ENCODE results near the gene TMPRSS7.
"Not testable (repeated sequence)": the region's sequence is repeated elsewhere in the genome, so short reads cannot be mapped to it uniquely, and the experiment has no call there.

Gene TMPRSS7

GRCh38 chr3:112013058-112013783 is 21.3 kb upstream of the TMPRSS7 start:
- peak; percentile 30 to 72 for DNase-seq

GRCh38 chr3:112013784-112014143 is 20.8 kb upstream of the TMPRSS7 start:
- DNase-seq, result no peak

- DNase-seq, result no peak
Measured at GRCh38 chr3:112017091-112017490, 17.4 kb upstream of the TMPRSS7 start.

- DNase-seq, result no peak
Measured at GRCh38 chr3:112018712-112019111, 15.8 kb upstream of the TMPRSS7 start.

- DNase-seq, result no peak
Measured at GRCh38 chr3:112019716-112020115, 14.8 kb upstream of the TMPRSS7 start.

- no peak for DNase-seq
Measured at GRCh38 chr3:112020674-112021085, 13.9 kb upstream of the TMPRSS7 start.

- no peak for DNase-seq
Measured at GRCh38 chr3:112027142-112027541, 7.4 kb upstream of the TMPRSS7 start.

GRCh38 chr3:112027826-112028225 is 6.7 kb upstream of the TMPRSS7 start:
- DNase-seq, result no peak

- DNase-seq, result no peak
Measured at GRCh38 chr3:112030901-112031300, 3.6 kb upstream of the TMPRSS7 start.

- DNase-seq, result no peak
Measured at GRCh38 chr3:112032098-112032731, 2.3 kb upstream of the TMPRSS7 start.

- DNase-seq, result no peak
Measured at GRCh38 chr3:112035241-112035640, 705 bp downstream of the TMPRSS7 start.

GRCh38 chr3:112037194-112037593 is 2.7 kb downstream of the TMPRSS7 start:
- DNase-seq, result not testable (repeated sequence)

GRCh38 chr3:112038863-112039262 is 4.3 kb downstream of the TMPRSS7 start:
- peak in 1 of 2 donors; percentile 13 for DNase-seq

GRCh38 chr3:112041321-112041720 is 6.8 kb downstream of the TMPRSS7 start:
- no peak for DNase-seq

- no peak for DNase-seq
Measured at GRCh38 chr3:112042842-112043280, 8.3 kb downstream of the TMPRSS7 start.

GRCh38 chr3:112043621-112044201 is 9.2 kb downstream of the TMPRSS7 start:
- peak; percentile 39 to 78 for DNase-seq

- no peak for DNase-seq
Measured at GRCh38 chr3:112046599-112046998, 12.1 kb downstream of the TMPRSS7 start.

GRCh38 chr3:112047264-112047663 is 12.7 kb downstream of the TMPRSS7 start:
- no peak for DNase-seq

GRCh38 chr3:112048911-112049310 is 14.4 kb downstream of the TMPRSS7 start:
- DNase-seq, result no peak

GRCh38 chr3:112053229-112053628 is 18.7 kb downstream of the TMPRSS7 start:
- DNase-seq, result no peak

- no peak for DNase-seq
Measured at GRCh38 chr3:112056451-112056929, 22.0 kb downstream of the TMPRSS7 start.

GRCh38 chr3:112059497-112059896 is 25.0 kb downstream of the TMPRSS7 start:
- no peak for DNase-seq

- no peak for DNase-seq
Measured at GRCh38 chr3:112061152-112061551, 26.6 kb downstream of the TMPRSS7 start.
